Thyroid gland (tissue), 4 donors: ENCODE measurements around the gene TCF12. TPM values are rescaled to one million over a fixed set of nuclear protein-coding genes. Genes with fewer than 3 reads are reported as not detected.

Experiments
- DNase-seq, 2 donors: peaks; one replicate each; pipeline ENCODE4 v3.0.0-alpha.2; 2019
- H3K27ac ChIP-seq, 3 donors: fragments of 200-600 bp; sonication (generic); 1 replicate in 2 of 3; 2 replicates in 1 of 3; pipeline ENCODE4 v1.5.1; 2016 to 2019; ENCODE audit warnings: mild to moderate bottlenecking in 1 of 3, moderate library complexity in 1 of 3
- H3K27me3 ChIP-seq: fragments of 200-600 bp; sonication (generic); one replicate; pipeline ENCODE4 v1.5.1; 2019
- H3K36me3 ChIP-seq, 2 donors: fragments of 200-600 bp; sonication (generic); one replicate each; pipeline ENCODE4 v1.5.1; 2016 to 2019
- H3K4me1 ChIP-seq, 2 donors: fragments of 200-600 bp; sonication (generic); one replicate each; pipeline ENCODE4 v1.5.1; 2017 to 2019
- H3K4me3 ChIP-seq, 3 donors: fragments of 200-600 bp; sonication (generic); replicated peaks in 1 of 3; 1 replicate in 2 of 3; 2 replicates in 1 of 3; pipeline ENCODE4 v1.5.1; 2016; ENCODE audit warnings: mild to moderate bottlenecking in 1 of 3
- H3K9me3 ChIP-seq: fragments of 200-600 bp; sonication (generic); one replicate; pipeline ENCODE4 v1.5.1; 2017
- POLR2A ChIP-seq, 2 donors: fragments of 450-650 bp; IDR thresholded peaks; one replicate each; pipeline ENCODE4 v1.6.1; 2017; ENCODE audit warnings: antibody characterized with exemption in 2 of 2, mild to moderate bottlenecking in 2 of 2, moderate library complexity in 1 of 2
- WGBS, 2 donors: methylation state at CpG; one replicate each; pipeline ENCODE4 v1.1.5; 2017; 5-methylcytosine and 5-hydroxymethylcytosine counted together
- intact Hi-C: fragments of 100-400 bp; cut with DNase I; formaldehyde crosslinking; loops from one replicate; pipeline ENCODE4 v1.15.1; 2023
- total RNA-seq, 4 donors: library from RNA; depleted of rRNA; stranded (reverse); fragments of >200 nt; gene quantifications; one replicate each; pipeline ENCODE4 v1.2.3, GENCODE V29; 2016
- TF ChIP-seq, protein P1 (sequence below), 6 experiments: fragments of 200-600 bp in 3 of 6; fragments of 450-650 bp in 3 of 6; sonication (generic) in 3 of 6; IDR thresholded peaks; one replicate each; pipeline ENCODE4 v1.5.1; 2016 to 2019; ENCODE audit warnings: antibody characterized with exemption in 6 of 6, mild to moderate bottlenecking in 2 of 6, inconsistent platforms in 1 of 6, moderate library complexity in 1 of 6

TCF12 gene
- total RNA-seq, 4 donors from 2014 or later = 54.8 to 156 (median 108) TPM

DNA sequence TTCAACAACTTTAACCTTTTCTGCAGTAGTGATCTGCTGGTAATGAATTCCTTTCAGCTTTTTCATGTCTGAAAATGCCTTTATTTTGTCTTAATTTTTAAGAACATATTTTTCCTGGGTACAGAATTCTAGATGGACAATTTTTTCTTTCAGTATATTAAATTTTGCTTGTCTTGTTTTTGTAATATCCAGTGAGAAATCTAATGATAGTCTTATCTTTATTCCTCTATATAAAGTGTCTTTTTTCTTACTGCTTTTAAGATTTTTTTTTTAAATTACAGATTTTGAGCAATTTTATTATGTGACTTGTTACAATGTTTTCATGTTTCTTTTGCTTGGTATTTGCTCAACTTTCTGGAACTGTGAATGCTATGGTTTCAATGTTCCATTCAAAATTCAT is 38.1 kb downstream of the TCF12 start:
- DNase-seq = no peak

GRCh38 chr15:56957812-56958406 is 39.5 kb downstream of the TCF12 start:
- 50 to 54% methylated on average over 5 of the region's 5 CpGs for WGBS, 2 donors
- H3K27ac ChIP-seq = no peak overlapping the region
- no peak for TF ChIP-seq POLR2A (IDR thresholded peaks at IDR 0.05)
- TF ChIP-seq, protein P1, sequence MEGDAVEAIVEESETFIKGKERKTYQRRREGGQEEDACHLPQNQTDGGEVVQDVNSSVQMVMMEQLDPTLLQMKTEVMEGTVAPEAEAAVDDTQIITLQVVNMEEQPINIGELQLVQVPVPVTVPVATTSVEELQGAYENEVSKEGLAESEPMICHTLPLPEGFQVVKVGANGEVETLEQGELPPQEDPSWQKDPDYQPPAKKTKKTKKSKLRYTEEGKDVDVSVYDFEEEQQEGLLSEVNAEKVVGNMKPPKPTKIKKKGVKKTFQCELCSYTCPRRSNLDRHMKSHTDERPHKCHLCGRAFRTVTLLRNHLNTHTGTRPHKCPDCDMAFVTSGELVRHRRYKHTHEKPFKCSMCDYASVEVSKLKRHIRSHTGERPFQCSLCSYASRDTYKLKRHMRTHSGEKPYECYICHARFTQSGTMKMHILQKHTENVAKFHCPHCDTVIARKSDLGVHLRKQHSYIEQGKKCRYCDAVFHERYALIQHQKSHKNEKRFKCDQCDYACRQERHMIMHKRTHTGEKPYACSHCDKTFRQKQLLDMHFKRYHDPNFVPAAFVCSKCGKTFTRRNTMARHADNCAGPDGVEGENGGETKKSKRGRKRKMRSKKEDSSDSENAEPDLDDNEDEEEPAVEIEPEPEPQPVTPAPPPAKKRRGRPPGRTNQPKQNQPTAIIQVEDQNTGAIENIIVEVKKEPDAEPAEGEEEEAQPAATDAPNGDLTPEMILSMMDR (IDR thresholded peaks at IDR 0.05) = no peak

More for the DNA sequence above, 38.1 kb downstream of the TCF12 start:
- no peaks in the 10 kb centered on the region for H3K36me3 ChIP-seq
- H3K27ac ChIP-seq = no peak overlapping the region
- no peaks in the 10 kb centered on the region for H3K27me3 ChIP-seq
- TF ChIP-seq, protein P1 (IDR thresholded peaks at IDR 0.05) = no peak
- TF ChIP-seq POLR2A (IDR thresholded peaks at IDR 0.05) = no peak
- H3K9me3 ChIP-seq = no peaks in the 10 kb centered on the region
- H3K4me1 ChIP-seq = no peaks in the 10 kb centered on the region
- intact Hi-C loops = no loop called here
- no peak overlapping the region for H3K4me3 ChIP-seq

GRCh38 chr15:56959318-56959648 is 40.8 kb downstream of the TCF12 start:
- Histone ChIP-seq H3K4me1 (peaks cover 8 to 13% of the 10 kb centered on the region in 2 donors), H3K4me3 (no peak overlapping the region), H3K36me3 (no peaks in the 10 kb centered on the region), H3K9me3 (no peaks in the 10 kb centered on the region), H3K27ac (no peak overlapping the region), H3K27me3 (no peaks in the 10 kb centered on the region)
- intact Hi-C loops = no loop called here
- DNase-seq = no peak
- TF ChIP-seq POLR2A (IDR thresholded peaks at IDR 0.05) = no peak
- TF ChIP-seq, protein P1 (IDR thresholded peaks at IDR 0.05) = no peak

More at GRCh38 chr15:56957812-56958406, 39.5 kb downstream of the TCF12 start:
- H3K4me3 ChIP-seq = no peak overlapping the region
- DNase-seq = no peak
- no peaks in the 10 kb centered on the region for H3K27me3 ChIP-seq
- no peaks in the 10 kb centered on the region for H3K36me3 ChIP-seq
- no peaks in the 10 kb centered on the region for H3K9me3 ChIP-seq
- H3K4me1 ChIP-seq = no peaks in the 10 kb centered on the region
- intact Hi-C loops = no loop called here

GRCh38 chr15:56960116-56960515 is 41.7 kb downstream of the TCF12 start:
- no peak for DNase-seq
- WGBS, 2 donors = 94 to 95% methylated on average over 2 of the region's 2 CpGs
- H3K27ac ChIP-seq = no peak overlapping the region
- H3K36me3 ChIP-seq = no peaks in the 10 kb centered on the region
- no peaks in the 10 kb centered on the region for H3K27me3 ChIP-seq
- no peak for TF ChIP-seq POLR2A (IDR thresholded peaks at IDR 0.05)
- TF ChIP-seq, protein P1 (IDR thresholded peaks at IDR 0.05) = no peak
- H3K4me3 ChIP-seq = no peak overlapping the region
- intact Hi-C loops = no loop called here
- H3K9me3 ChIP-seq = no peaks in the 10 kb centered on the region
- H3K4me1 ChIP-seq = peaks cover 13 to 20% of the 10 kb centered on the region in 2 donors

DNA sequence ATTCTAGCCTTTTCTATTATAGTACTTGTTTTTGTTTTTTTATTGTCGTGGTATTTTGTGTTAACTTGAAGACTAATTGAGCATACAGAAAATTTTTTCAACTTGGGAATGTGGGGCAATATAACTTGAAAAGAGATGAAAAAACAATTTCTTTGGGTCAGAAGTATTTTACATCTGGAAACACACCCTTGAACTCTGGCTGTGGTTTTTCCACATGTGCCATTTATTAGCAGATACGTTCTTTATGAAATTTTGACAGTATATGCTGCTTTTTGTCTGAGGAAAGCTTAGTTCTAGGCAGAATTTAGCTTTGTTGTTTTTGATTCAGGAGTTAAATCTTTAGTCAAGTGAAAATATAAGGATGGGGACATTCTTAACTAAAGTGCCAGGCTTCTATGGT is 44.7 kb downstream of the TCF12 start:
- intact Hi-C loops = no loop called here
- no peak for DNase-seq
- no peak overlapping the region for H3K27ac ChIP-seq
- no peaks in the 10 kb centered on the region for H3K36me3 ChIP-seq
- no peak for TF ChIP-seq POLR2A (IDR thresholded peaks at IDR 0.05)
- TF ChIP-seq, protein P1 (IDR thresholded peaks at IDR 0.05) = no peak
- no peaks in the 10 kb centered on the region for H3K9me3 ChIP-seq
- H3K4me1 ChIP-seq = peaks cover 13 to 25% of the 10 kb centered on the region in 2 donors
- 73% methylated on average over 2 of the region's 2 CpGs for WGBS, 2 donors
- no peaks in the 10 kb centered on the region for H3K27me3 ChIP-seq
- no peak overlapping the region for H3K4me3 ChIP-seq
